GM10847 (cell line): ENCODE data around the gene PRRT2.

ENCODE experiments used
- POLR2A ChIP-seq: IDR thresholded peaks from 2 replicates; pipeline ENCODE4 v1.6.1; 2011; ENCODE audit not compliant: insufficient read length; ENCODE audit errors: extremely low read depth

Gene PRRT2

GRCh38 chr16:29862884-29863668 lies 51.1 kb downstream of the PRRT2 start, which contains the start of gene CDIPT:
TSS of gene CDIPT (minus strand) at chr16:29863226. CDS start at chr16:29862857, 369 bp downstream.
- peak; percentile 31 for TF ChIP-seq POLR2A

GRCh38 chr16:29863669-29863984 lies 51.6 kb downstream of the PRRT2 start:
- TF ChIP-seq POLR2A: no peak

GRCh38 chr16:29864205-29864604 lies 52.2 kb downstream of the PRRT2 start:
- no peak for TF ChIP-seq POLR2A
